Measurements from ENCODE around the gene PRKD3. TPM values are rescaled to one million over a fixed set of nuclear protein-coding genes. Genes with fewer than 3 reads are reported as not detected.

The PRKD3 gene
- total RNA-seq, 2 experiments from 2014 or later: 17.4 to 22.8 TPM

DNA sequence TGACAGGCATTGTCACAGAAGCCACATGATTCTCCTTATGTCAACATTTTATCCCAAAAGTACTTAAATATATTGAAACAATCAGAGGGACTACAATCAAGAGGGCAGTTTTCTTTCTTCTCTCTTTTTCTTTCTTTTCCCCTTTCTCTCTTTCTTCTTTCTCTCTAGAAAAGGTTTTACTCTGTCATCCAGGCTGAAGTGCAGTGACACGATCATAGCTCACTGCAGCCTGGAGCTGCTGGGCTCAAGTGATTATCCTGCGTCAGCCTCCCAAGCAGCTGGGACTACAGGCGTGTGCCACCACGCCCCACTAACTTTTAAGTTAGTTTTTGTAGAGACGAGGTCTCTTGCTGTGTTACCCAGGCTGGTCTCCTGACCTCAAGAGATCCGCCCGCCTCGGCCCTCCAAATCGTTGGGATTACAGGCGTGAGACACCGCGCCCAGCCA is 1.0 kb upstream of the PRKD3 start:
- CTCF ChIA-PET: interaction anchor here (1.3 kb wide), 1 partner anchor 50 kb away, joined by 3 read pairs; no protein-coding TSS in a partner anchor
- Mint-ChIP-seq H3K4me1 (peaks cover 27% of the 10 kb centered on the region), H3K9me3 (ENCODE audit: low read depth) (no peaks in the 10 kb centered on the region), H3K36me3 (ENCODE audit: low read depth) (no peaks in the 10 kb centered on the region), H3K4me3 (peak overlapping the region; percentile 91), H3K27ac (peak overlapping the region; percentile 53), H3K27me3 (peaks cover 17% of the 10 kb centered on the region)
- POLR2A ChIA-PET: interaction anchor here (0.6 kb wide), 1 partner anchor 546 kb away, joined by 4 read pairs; no protein-coding TSS in a partner anchor
- ATAC-seq: no peak
- DNase-seq: no peak
- intact Hi-C loops (cut with DNase I, micrococcal nuclease): loop anchor here in 1 of 2 experiments (1.0 to 2.0 kb wide), 5 partner anchors 41 to 1051 kb away; partner anchors contain the start of genes ATL2, CEBPZ, NDUFAF7 and STRN

DNA sequence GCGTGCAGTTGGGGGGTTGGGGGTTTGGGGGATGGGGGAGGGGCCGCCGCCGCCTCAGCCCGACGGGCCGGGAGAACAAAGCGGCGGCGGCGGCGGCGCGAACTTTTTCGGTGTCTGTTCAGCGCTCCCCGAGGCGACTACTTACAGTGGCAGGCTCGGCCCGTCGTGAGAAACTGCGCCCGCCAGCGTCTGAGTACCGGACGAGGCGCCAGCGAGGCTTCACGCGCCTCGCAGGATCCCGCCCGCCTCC is 172 bp downstream of the PRKD3 start:
- CTCF ChIA-PET: no interaction called here
- peak; percentile 80 for DNase-seq
- Mint-ChIP-seq H3K36me3 (ENCODE audit: low read depth) (peaks cover 1% of the 10 kb centered on the region), H3K4me1 (peaks cover 30% of the 10 kb centered on the region), H3K27me3 (peaks cover 17% of the 10 kb centered on the region), H3K27ac (no peak overlapping the region), H3K9me3 (ENCODE audit: low read depth) (no peaks in the 10 kb centered on the region), H3K4me3 (peak overlapping the region; percentile 91)
- intact Hi-C loops (cut with DNase I, micrococcal nuclease): loop anchor here (1.0 to 5.0 kb wide), 7 partner anchors 42 to 1052 kb away; partner anchors contain the start of genes ATL2 (in 1 of the 2), CDC42EP3 (in 1 of the 2), CEBPZ (in 1 of the 2) and CEBPZOS (in 1 of the 2)
- ATAC-seq: no peak
- POLR2A ChIA-PET: no interaction called here

DNA sequence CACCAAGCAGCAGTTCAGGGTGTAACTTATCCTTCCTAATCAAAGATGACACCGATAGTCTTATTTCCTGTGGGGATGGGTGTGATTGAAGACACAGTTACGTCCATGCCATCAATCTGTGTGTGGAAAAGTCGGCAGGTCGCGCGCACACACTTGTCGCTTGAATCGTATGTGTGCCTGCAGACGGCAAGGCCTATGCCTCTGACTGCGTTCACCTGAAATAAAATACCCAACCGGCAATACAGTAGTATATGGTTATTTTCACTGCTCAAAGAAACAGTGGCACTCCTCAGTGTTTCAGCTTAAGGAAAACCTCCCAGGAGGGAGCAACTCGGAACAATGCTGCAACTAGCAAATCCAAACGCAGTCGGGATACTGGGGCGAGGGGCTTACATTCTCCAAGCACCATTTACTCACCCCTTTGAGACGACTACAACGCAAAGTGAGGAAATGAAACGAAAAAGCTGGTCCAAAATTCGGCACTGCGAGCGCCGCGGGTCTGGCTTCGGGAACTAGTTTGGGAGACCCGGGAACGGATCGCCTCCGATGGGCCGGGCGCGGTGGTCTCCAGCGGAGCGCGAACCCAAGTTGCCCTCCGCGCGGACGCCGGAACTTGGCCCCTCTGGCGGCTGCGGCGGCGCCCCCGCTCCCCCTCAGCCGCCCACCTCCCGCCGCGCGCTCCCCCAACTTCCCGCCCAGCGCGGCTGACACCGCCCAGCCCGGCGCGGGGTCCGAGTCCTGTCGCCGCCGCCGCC is 675 bp downstream of the PRKD3 start:
- Mint-ChIP-seq H3K27me3 (peaks cover 17% of the 10 kb centered on the region), H3K36me3 (ENCODE audit: low read depth) (peaks cover 1% of the 10 kb centered on the region), H3K4me3 (peak overlapping the region; percentile 91), H3K4me1 (peaks cover 32% of the 10 kb centered on the region), H3K27ac (peak overlapping the region; percentile 92), H3K9me3 (ENCODE audit: low read depth) (no peaks in the 10 kb centered on the region)
- DNase-seq (peak; percentile 63), ATAC-seq (peak; percentile 41)
- ChIA-PET CTCF (interaction anchor here (1.1 kb wide), 1 partner anchor 67 kb away, joined by 4 read pairs; no protein-coding TSS in a partner anchor), POLR2A (interaction anchor here (0.8 to 1.2 kb wide), 3 partner anchors 52 to 167 kb away, joined by 3 to 5 read pairs (median 4); partner anchors contain the start of genes CEBPZ, EIF2AK2 and NDUFAF7)
- intact Hi-C loops (cut with DNase I, micrococcal nuclease): loop anchor here (1.0 to 5.0 kb wide), 10 partner anchors 43 to 1053 kb away; partner anchors contain the start of genes ATL2 (in 1 of the 2), CDC42EP3 (in 1 of the 2), CEBPZ (in 1 of the 2) and CEBPZOS (in 1 of the 2)

GRCh38 chr2:37323176-37323780 is 1.4 kb downstream of the PRKD3 start:
- CTCF ChIA-PET: interaction anchor here (0.8 to 2.0 kb wide), 9 partner anchors 9 to 1330 kb away, joined by 3 to 9 read pairs (median 3); no protein-coding TSS in a partner anchor
- DNase-seq (no peak), ATAC-seq (no peak)
- H3K27me3 Mint-ChIP-seq: peaks cover 17% of the 10 kb centered on the region
- intact Hi-C loops (cut with DNase I, micrococcal nuclease): loop anchor here (2.0 to 5.0 kb wide), 6 partner anchors 54 to 548 kb away; partner anchors contain the start of genes CDC42EP3 (in 1 of the 2), CEBPZ (in 1 of the 2) and NDUFAF7 (in 1 of the 2)
- POLR2A ChIA-PET: interaction anchor here (0.5 to 1.2 kb wide), 6 partner anchors 24 to 167 kb away, joined by 3 to 6 read pairs (median 4); partner anchors contain the start of genes CEBPZ, EIF2AK2 and NDUFAF7
- no peaks in the 10 kb centered on the region for H3K9me3 Mint-ChIP-seq (ENCODE audit: low read depth)
- H3K36me3 Mint-ChIP-seq (ENCODE audit: low read depth): peaks cover 1% of the 10 kb centered on the region
- H3K4me3 Mint-ChIP-seq: peak overlapping the region; percentile 91
- H3K4me1 Mint-ChIP-seq: peaks cover 38% of the 10 kb centered on the region
- peak overlapping the region; percentile 92 for H3K27ac Mint-ChIP-seq

DNA sequence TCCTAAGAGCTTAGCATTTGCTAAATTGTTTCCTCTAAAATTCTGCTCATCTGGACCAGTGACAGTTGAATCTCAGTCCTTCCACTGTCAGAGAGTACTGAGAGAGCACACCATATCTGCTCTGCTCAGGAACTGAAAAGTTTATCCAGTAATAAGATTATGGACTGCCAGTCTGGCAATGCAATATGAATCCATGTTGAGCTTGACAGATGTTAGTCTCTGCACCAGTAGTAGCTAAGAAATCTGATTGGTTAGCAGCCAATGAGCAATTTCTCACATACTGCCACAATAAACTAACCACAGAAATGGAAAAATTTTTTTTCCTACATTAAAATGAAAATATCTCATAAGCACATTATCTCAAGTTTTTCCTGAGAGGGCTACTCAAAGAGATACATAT is 2.3 kb downstream of the PRKD3 start:
- ChIA-PET CTCF (interaction anchor here (0.7 to 2.0 kb wide), 10 partner anchors 10 to 1331 kb away, joined by 3 to 9 read pairs (median 4); no protein-coding TSS in a partner anchor), POLR2A (interaction anchor here (0.7 to 1.1 kb wide), 2 partner anchors 91 to 93 kb away, joined by 4 to 5 read pairs; partner anchors contain the start of genes CEBPZ and NDUFAF7)
- peak overlapping the region; percentile 32 for H3K4me3 Mint-ChIP-seq
- peaks cover 7% of the 10 kb centered on the region for H3K36me3 Mint-ChIP-seq (ENCODE audit: low read depth)
- H3K4me1 Mint-ChIP-seq: peaks cover 47% of the 10 kb centered on the region
- intact Hi-C loops (cut with DNase I, micrococcal nuclease): loop anchor here (2.0 to 5.0 kb wide), 6 partner anchors 54 to 548 kb away; partner anchors contain the start of genes CDC42EP3 (in 1 of the 2), CEBPZ (in 1 of the 2) and NDUFAF7 (in 1 of the 2)
- peaks cover 12% of the 10 kb centered on the region for H3K27me3 Mint-ChIP-seq
- H3K9me3 Mint-ChIP-seq (ENCODE audit: low read depth): no peaks in the 10 kb centered on the region
- no peak overlapping the region for H3K27ac Mint-ChIP-seq
- DNase-seq: no peak
- peak; percentile 10 for ATAC-seq

DNA sequence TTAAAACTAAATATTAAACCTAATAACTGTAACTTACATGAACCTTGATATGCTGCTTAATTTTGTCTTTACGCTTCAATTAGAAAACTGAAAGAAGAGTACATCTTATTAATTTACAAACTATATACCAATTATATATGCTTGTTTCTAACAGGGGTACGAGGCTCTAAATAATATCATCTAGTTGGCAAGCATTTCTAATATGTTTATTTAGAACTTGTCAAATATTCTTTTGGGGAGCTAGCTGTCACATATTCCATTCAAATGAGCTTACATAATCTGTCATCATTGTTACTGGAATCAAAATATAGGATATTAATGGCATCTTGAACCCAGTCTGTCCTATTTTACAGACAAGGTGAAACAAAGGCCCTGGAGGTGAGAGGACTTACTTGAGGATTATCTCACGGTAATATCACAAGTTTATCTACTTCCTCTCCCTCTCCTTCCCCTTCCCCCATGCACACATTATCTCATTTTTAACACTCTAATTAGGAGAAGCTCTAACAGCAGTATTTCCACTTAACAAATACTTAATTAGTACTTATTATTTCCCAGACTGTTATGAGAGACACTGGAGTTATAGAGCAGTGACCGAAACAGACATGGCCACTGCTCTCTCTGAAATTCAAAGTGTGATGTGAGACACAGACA is 3.5 kb downstream of the PRKD3 start:
- Mint-ChIP-seq H3K4me1 (peaks cover 54% of the 10 kb centered on the region), H3K36me3 (ENCODE audit: low read depth) (peaks cover 8% of the 10 kb centered on the region), H3K27ac (no peak overlapping the region), H3K4me3 (no peak overlapping the region), H3K9me3 (ENCODE audit: low read depth) (no peaks in the 10 kb centered on the region), H3K27me3 (peaks cover 6% of the 10 kb centered on the region)
- ChIA-PET CTCF (interaction anchor here (0.6 to 2.0 kb wide), 5 partner anchors 9 to 49 kb away, joined by 3 to 8 read pairs (median 5); no protein-coding TSS in a partner anchor), POLR2A (no interaction called here)
- DNase-seq (no peak), ATAC-seq (no peak)
- intact Hi-C loops (cut with DNase I, micrococcal nuclease): loop anchor here (5.0 kb wide), 3 partner anchors 89 to 351 kb away; partner anchors contain the start of genes CDC42EP3 (in 1 of the 2), CEBPZ (in 1 of the 2) and NDUFAF7 (in 1 of the 2)

- DNase-seq (no peak), ATAC-seq (no peak)
- H3K27ac Mint-ChIP-seq: no peak overlapping the region
- peaks cover 55% of the 10 kb centered on the region for H3K4me1 Mint-ChIP-seq
- no peaks in the 10 kb centered on the region for H3K9me3 Mint-ChIP-seq (ENCODE audit: low read depth)
- intact Hi-C loops (cut with DNase I, micrococcal nuclease): loop anchor here (5.0 kb wide), 4 partner anchors 32 to 352 kb away; partner anchors contain the start of genes CDC42EP3 (in 1 of the 2), CEBPZ (in 1 of the 2) and NDUFAF7 (in 1 of the 2)
- no peak overlapping the region for H3K4me3 Mint-ChIP-seq
- CTCF ChIA-PET: interaction anchor here (0.9 to 1.1 kb wide), 2 partner anchors 37 to 74 kb away, joined by 3 read pairs; no protein-coding TSS in a partner anchor
- POLR2A ChIA-PET: interaction anchor here (0.6 kb wide), 1 partner anchor 308 kb away, joined by 4 read pairs; no protein-coding TSS in a partner anchor
- H3K27me3 Mint-ChIP-seq: peaks cover 1% of the 10 kb centered on the region
- H3K36me3 Mint-ChIP-seq (ENCODE audit: low read depth): peaks cover 13% of the 10 kb centered on the region
Observed at GRCh38 chr2:37319754-37320609, 4.7 kb downstream of the PRKD3 start.

GRCh38 chr2:37318401-37318800 is 6.2 kb downstream of the PRKD3 start:
- H3K4me3 Mint-ChIP-seq: no peak overlapping the region
- no peak overlapping the region for H3K27ac Mint-ChIP-seq
- intact Hi-C loops (cut with DNase I, micrococcal nuclease): loop anchor here in 1 of 2 experiments (5.0 kb wide), 1 partner anchor 34 kb away; no protein-coding TSS in a partner anchor
- H3K27me3 Mint-ChIP-seq: no peaks in the 10 kb centered on the region
- DNase-seq (no peak), ATAC-seq (peak; percentile 37)
- ChIA-PET POLR2A (no interaction called here), CTCF (interaction anchor here (0.9 to 1.6 kb wide), 3 partner anchors 9 to 77 kb away, joined by 4 to 5 read pairs (median 4); no protein-coding TSS in a partner anchor)
- H3K36me3 Mint-ChIP-seq (ENCODE audit: low read depth): peaks cover 13% of the 10 kb centered on the region
- H3K9me3 Mint-ChIP-seq (ENCODE audit: low read depth): no peaks in the 10 kb centered on the region
- peaks cover 58% of the 10 kb centered on the region for H3K4me1 Mint-ChIP-seq

GRCh38 chr2:37317746-37318145 is 6.9 kb downstream of the PRKD3 start:
- ATAC-seq (peak; percentile 73), DNase-seq (peak; percentile 33)
- H3K27ac Mint-ChIP-seq: no peak overlapping the region
- H3K27me3 Mint-ChIP-seq: no peaks in the 10 kb centered on the region
- no peaks in the 10 kb centered on the region for H3K9me3 Mint-ChIP-seq (ENCODE audit: low read depth)
- intact Hi-C loops (cut with DNase I, micrococcal nuclease): loop anchor here in 1 of 2 experiments (5.0 kb wide), 1 partner anchor 35 kb away; no protein-coding TSS in a partner anchor
- H3K4me1 Mint-ChIP-seq: peaks cover 60% of the 10 kb centered on the region
- POLR2A ChIA-PET: no interaction called here
- H3K4me3 Mint-ChIP-seq: no peak overlapping the region
- peaks cover 13% of the 10 kb centered on the region for H3K36me3 Mint-ChIP-seq (ENCODE audit: low read depth)
- CTCF ChIA-PET: interaction anchor here (1.0 to 1.6 kb wide), 3 partner anchors 14 to 78 kb away, joined by 3 to 5 read pairs (median 4); no protein-coding TSS in a partner anchor
